Activated naive CD8-positive, alpha-beta T cell treated with anti-CD3 and anti-CD28 coated beads for 36 hours (primary cell): ENCODE measurements around the gene ADGRG3. TPM values are rescaled to one million over a fixed set of nuclear protein-coding genes. Genes with fewer than 3 reads are reported as not detected.

Source experiments
- DNase-seq: peaks from one replicate; pipeline ENCODE4 v3.0.0; 2021
- H3K27ac Mint-ChIP-seq: one replicate; pipeline ENCODE4 v1.8.0; 2022; ENCODE audit warnings: mild to moderate bottlenecking, moderate library complexity, mixed read lengths
- H3K27me3 Mint-ChIP-seq: one replicate; pipeline ENCODE4 v1.8.0; 2022; ENCODE audit warnings: mild to moderate bottlenecking, mixed read lengths
- H3K36me3 Mint-ChIP-seq: one replicate; pipeline ENCODE4 v1.8.0; 2021; ENCODE audit warnings: mild to moderate bottlenecking, mixed read lengths
- H3K4me1 Mint-ChIP-seq: one replicate; pipeline ENCODE4 v1.8.0; 2021; ENCODE audit warnings: mixed read lengths
- H3K4me3 Mint-ChIP-seq: one replicate; pipeline ENCODE4 v1.8.0; 2022; ENCODE audit warnings: mild to moderate bottlenecking, moderate library complexity, mixed read lengths
- H3K9me3 Mint-ChIP-seq: one replicate; pipeline ENCODE4 v1.8.0; 2022; ENCODE audit warnings: mixed read lengths
- total RNA-seq, 2 experiments: library from RNA; stranded (reverse); gene quantifications; one replicate each; pipeline ENCODE4 v1.2.3, GENCODE V29; 2021

ADGRG3 gene
- total RNA-seq, 2 experiments from 2014 or later, result not detected

- Mint-ChIP-seq H3K9me3 (no peaks in the 10 kb centered on the region), H3K4me1 (peaks cover 9% of the 10 kb centered on the region), H3K36me3 (no peaks in the 10 kb centered on the region), H3K27ac (peak within 1 kb of the TSS; percentile 27), H3K4me3 (peak within 1 kb of the TSS; percentile 38), H3K27me3 (peaks cover 23% of the 10 kb centered on the region)
- peak; percentile 78 for DNase-seq
These were observed 39.9 kb upstream of the ADGRG3 start, which contains the start of gene ADGRG1 for GRCh38 chr16:57628008-57628781. Gene ADGRG1 (plus strand): TSS chr16:57628630. CDS start chr16:57650288, 21,658 bp downstream.

DNA sequence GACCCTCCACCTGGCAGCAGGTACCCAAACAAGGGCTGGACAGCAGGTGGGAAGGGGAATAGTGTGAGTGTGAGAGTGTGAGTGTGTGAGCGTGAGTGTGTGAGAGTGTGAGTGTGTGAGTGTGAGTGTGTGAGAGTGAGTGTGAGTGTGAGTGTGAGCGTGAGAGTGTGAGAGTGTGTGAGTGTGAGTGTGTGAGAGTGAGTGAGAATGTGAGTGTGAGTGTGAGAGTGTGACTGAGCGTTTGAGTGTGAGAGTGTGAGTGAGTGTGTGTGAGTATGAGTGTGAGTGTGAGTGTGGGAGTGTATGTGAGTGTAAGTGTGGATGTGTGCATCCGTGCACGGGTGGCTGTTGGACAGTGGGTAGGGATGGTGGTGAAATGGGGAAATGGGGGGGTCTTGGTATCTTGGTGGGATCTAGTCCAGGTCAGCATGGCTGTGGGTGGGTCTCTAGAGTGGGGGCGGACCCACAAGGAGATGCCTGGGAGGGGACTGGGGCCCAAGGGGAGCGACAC lies 39.3 kb upstream of the ADGRG3 start:
- peaks cover 23% of the 10 kb centered on the region for H3K27me3 Mint-ChIP-seq
- no peaks in the 10 kb centered on the region for H3K36me3 Mint-ChIP-seq
- peak overlapping the region; percentile 38 for H3K4me3 Mint-ChIP-seq
- H3K4me1 Mint-ChIP-seq, result peaks cover 9% of the 10 kb centered on the region
- no peak for DNase-seq
- H3K9me3 Mint-ChIP-seq, result no peaks in the 10 kb centered on the region
- H3K27ac Mint-ChIP-seq, result peak overlapping the region; percentile 27

- Mint-ChIP-seq H3K4me1 (peaks cover 9% of the 10 kb centered on the region), H3K9me3 (no peaks in the 10 kb centered on the region), H3K4me3 (no peak overlapping the region), H3K27ac (no peak overlapping the region), H3K36me3 (no peaks in the 10 kb centered on the region), H3K27me3 (peaks cover 23% of the 10 kb centered on the region)
- DNase-seq, result no peak
These were observed 38.3 kb upstream of the ADGRG3 start for GRCh38 chr16:57629516-57630406.

GRCh38 chr16:57630407-57630797 lies 37.7 kb upstream of the ADGRG3 start:
- DNase-seq, result no peak
- no peaks in the 10 kb centered on the region for H3K9me3 Mint-ChIP-seq
- H3K4me3 Mint-ChIP-seq, result no peak overlapping the region
- H3K4me1 Mint-ChIP-seq, result peaks cover 9% of the 10 kb centered on the region
- H3K27me3 Mint-ChIP-seq, result peaks cover 23% of the 10 kb centered on the region
- H3K27ac Mint-ChIP-seq, result no peak overlapping the region
- no peaks in the 10 kb centered on the region for H3K36me3 Mint-ChIP-seq

DNA sequence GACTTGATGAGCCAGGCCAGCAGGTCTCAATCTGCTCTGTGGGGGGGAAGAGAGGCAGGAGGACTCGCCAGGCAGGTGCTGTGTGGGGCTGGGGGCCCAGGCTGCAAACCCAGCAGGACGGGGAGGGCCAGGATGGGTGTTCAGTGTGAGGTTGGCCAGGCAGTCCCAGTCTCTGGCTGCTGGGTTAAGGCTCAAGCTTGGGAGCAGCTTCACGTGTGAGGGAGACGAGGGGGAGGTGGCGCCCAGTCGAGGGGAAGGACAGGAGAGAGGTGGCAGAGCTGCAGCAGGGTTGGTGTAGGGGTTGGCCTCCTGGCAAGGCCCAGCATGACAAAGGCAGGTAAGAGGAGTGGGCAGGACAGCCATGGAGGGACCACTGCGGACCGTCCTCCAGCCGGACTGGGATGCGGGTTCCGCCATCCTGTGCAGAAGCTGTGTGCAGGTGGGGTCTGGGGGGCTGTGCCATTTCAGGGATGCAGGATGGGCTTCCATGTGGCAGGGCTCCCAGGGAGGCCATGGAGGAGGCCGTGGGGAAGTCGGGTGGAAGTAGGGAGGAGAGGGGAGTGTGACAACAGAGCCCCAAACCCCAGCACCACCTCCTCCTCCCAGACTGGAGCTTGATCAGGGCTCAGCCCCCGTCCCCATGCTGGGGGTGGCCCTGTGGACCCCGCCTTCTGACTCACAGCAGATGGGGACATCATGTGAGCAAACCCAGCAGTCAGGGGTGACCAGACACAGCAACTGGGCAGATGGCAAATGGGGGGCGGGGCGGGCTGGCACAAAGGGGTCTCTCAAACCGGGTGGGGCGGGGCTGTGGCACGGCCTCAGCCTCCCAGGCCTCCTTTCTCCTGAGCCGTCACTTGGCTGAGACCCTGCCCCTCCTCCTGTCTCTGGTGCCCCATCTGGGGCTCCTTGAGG lies 36.9 kb upstream of the ADGRG3 start:
- DNase-seq, result no peak
- Mint-ChIP-seq H3K36me3 (no peaks in the 10 kb centered on the region), H3K9me3 (no peaks in the 10 kb centered on the region), H3K27me3 (peaks cover 23% of the 10 kb centered on the region), H3K27ac (no peak overlapping the region), H3K4me3 (no peak overlapping the region), H3K4me1 (peaks cover 9% of the 10 kb centered on the region)

GRCh38 chr16:57632568-57632967 lies 35.5 kb upstream of the ADGRG3 start:
- no peak overlapping the region for H3K27ac Mint-ChIP-seq
- no peak for DNase-seq
- no peaks in the 10 kb centered on the region for H3K9me3 Mint-ChIP-seq
- no peak overlapping the region for H3K4me3 Mint-ChIP-seq
- H3K4me1 Mint-ChIP-seq, result peaks cover 9% of the 10 kb centered on the region
- peaks cover 23% of the 10 kb centered on the region for H3K27me3 Mint-ChIP-seq
- H3K36me3 Mint-ChIP-seq, result no peaks in the 10 kb centered on the region

- no peak for DNase-seq
- Mint-ChIP-seq H3K27me3 (peaks cover 17% of the 10 kb centered on the region), H3K27ac (no peak overlapping the region), H3K9me3 (no peaks in the 10 kb centered on the region), H3K4me1 (peaks cover 6% of the 10 kb centered on the region), H3K4me3 (no peak overlapping the region), H3K36me3 (no peaks in the 10 kb centered on the region)
These were observed 34.6 kb upstream of the ADGRG3 start for GRCh38 chr16:57633383-57634064.

DNA sequence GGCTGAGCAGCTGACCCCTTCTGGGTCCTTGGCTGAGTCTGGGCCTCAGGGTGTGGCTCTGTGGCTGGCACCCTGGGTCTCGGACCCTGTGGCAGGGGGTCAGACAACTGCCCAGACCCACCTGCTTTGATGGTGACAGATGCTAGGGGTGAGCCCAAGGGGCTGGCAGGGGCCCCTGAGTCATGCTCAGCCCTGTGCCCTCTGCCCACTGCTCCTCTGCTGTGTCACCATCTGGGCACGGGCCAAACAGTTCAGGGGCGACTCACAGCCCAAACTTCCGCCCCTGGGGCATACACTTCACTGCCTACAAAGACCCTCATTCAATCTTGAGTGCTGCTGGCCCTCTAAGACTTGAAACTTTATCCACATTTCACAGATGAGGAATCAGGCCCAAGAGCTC lies 33.9 kb upstream of the ADGRG3 start:
- H3K27ac Mint-ChIP-seq, result no peak overlapping the region
- H3K9me3 Mint-ChIP-seq, result no peaks in the 10 kb centered on the region
- H3K4me3 Mint-ChIP-seq, result no peak overlapping the region
- peaks cover 13% of the 10 kb centered on the region for H3K27me3 Mint-ChIP-seq
- no peaks in the 10 kb centered on the region for H3K36me3 Mint-ChIP-seq
- DNase-seq, result no peak
- no peaks in the 10 kb centered on the region for H3K4me1 Mint-ChIP-seq

DNA sequence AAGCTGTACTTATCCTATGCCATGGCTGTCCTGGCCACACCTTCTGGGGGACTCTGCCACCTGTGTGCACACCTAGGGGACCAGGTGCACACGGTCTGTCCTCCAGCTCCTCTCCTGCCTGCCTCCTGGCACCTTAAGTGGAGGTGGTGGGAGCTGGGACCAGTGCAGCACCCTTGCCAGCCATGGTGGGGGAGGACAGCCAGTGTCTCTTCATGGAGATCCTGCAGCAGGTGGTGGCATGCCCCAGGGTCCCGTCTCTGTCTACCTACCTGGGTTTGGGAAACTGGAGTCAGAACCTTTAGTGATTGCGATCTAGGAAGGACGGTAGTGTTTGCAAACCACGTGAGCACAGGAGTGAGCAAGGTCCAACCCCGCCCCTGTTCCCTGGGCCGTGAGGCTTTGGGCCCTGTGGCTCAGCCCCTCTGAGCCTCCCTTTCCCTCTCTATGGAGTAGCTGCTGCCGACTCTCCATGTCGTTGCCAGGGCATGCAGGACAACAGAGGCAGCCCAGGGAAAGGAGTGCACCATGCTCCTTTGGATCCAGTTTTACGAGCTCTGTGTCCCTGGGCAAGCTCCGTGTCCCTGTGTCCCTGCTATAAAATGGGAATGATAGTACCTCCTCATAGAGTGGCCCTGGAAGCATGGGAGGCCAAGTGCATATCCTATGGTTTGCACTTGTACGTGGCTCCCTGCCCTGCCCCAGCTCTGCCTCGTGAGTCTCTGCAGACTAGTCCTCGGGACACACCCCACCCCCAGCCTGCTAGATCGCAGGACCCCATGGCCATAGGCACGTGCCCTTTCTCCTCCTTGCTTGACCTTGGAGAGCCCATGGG lies 32.6 kb upstream of the ADGRG3 start:
- H3K4me1 Mint-ChIP-seq, result no peaks in the 10 kb centered on the region
- H3K27ac Mint-ChIP-seq, result no peak overlapping the region
- no peak overlapping the region for H3K4me3 Mint-ChIP-seq
- H3K27me3 Mint-ChIP-seq, result peaks cover 15% of the 10 kb centered on the region
- no peaks in the 10 kb centered on the region for H3K36me3 Mint-ChIP-seq
- no peaks in the 10 kb centered on the region for H3K9me3 Mint-ChIP-seq
- no peak for DNase-seq

- DNase-seq, result no peak
- no peaks in the 10 kb centered on the region for H3K4me1 Mint-ChIP-seq
- H3K4me3 Mint-ChIP-seq, result no peak overlapping the region
- H3K9me3 Mint-ChIP-seq, result no peaks in the 10 kb centered on the region
- H3K27me3 Mint-ChIP-seq, result peaks cover 9% of the 10 kb centered on the region
- no peak overlapping the region for H3K27ac Mint-ChIP-seq
- no peaks in the 10 kb centered on the region for H3K36me3 Mint-ChIP-seq
These were observed 31.9 kb upstream of the ADGRG3 start for GRCh38 chr16:57636184-57636583.

GRCh38 chr16:57637020-57637419 lies 31.1 kb upstream of the ADGRG3 start:
- no peaks in the 10 kb centered on the region for H3K4me1 Mint-ChIP-seq
- H3K4me3 Mint-ChIP-seq, result no peak overlapping the region
- no peak overlapping the region for H3K27ac Mint-ChIP-seq
- DNase-seq, result no peak
- H3K9me3 Mint-ChIP-seq, result no peaks in the 10 kb centered on the region
- peaks cover 9% of the 10 kb centered on the region for H3K27me3 Mint-ChIP-seq
- H3K36me3 Mint-ChIP-seq, result no peaks in the 10 kb centered on the region

DNA sequence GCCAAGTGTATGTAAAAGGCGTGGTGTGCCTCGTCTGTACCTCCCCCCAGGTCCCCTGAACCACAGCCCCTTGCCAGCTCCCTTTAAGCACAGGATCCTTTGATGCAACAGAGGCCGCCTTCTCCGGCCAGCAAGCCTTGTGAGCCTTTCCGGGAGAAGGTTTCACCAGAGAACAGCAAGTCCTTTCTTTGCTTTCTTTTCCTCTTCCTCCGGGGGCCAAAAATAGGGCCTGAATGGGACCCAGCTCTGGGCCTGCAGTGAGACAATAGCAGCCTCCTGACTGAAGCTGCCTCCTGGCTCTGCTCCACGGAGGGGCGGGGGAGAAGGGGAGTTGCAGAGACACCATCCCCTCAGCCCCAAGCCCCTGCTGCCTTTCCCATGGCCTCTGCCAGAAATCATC lies 30.7 kb upstream of the ADGRG3 start:
- H3K4me1 Mint-ChIP-seq, result no peaks in the 10 kb centered on the region
- H3K27me3 Mint-ChIP-seq, result peaks cover 9% of the 10 kb centered on the region
- H3K4me3 Mint-ChIP-seq, result no peak overlapping the region
- H3K36me3 Mint-ChIP-seq, result no peaks in the 10 kb centered on the region
- H3K9me3 Mint-ChIP-seq, result no peaks in the 10 kb centered on the region
- no peak for DNase-seq
- H3K27ac Mint-ChIP-seq, result no peak overlapping the region

DNA sequence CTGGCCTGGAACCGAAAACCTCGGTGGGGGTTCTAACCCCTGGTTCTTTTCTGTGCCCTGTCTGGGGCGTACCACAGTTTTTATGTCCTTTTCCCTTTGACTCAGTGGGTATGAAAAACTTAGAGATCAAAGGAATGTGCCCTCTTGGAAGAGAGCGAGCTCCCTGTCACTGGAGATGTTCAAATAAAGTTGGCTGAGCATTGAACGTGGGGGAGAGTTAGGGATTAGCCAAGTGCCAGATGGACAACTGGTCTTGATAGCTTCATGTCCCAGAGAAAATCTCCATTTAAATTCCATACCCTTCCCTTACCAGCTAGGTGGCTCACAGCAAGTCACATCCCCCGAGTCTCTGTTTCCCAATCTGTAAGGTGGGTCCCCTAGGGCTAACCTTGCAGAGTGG lies 30.1 kb upstream of the ADGRG3 start:
- no peak overlapping the region for H3K27ac Mint-ChIP-seq
- peaks cover 9% of the 10 kb centered on the region for H3K27me3 Mint-ChIP-seq
- no peaks in the 10 kb centered on the region for H3K9me3 Mint-ChIP-seq
- H3K36me3 Mint-ChIP-seq, result no peaks in the 10 kb centered on the region
- H3K4me1 Mint-ChIP-seq, result no peaks in the 10 kb centered on the region
- H3K4me3 Mint-ChIP-seq, result no peak overlapping the region
- DNase-seq, result no peak
